G401.6 (cell line): Measurements from ENCODE around the gene ETS1.

ENCODE experiments used
- FAIRE-seq: peaks from 2 replicates; lab custom pipeline; 2012; peaks lifted over from hg19 to GRCh38; lab: Jason Lieb, UNC

ETS1 gene

DNA sequence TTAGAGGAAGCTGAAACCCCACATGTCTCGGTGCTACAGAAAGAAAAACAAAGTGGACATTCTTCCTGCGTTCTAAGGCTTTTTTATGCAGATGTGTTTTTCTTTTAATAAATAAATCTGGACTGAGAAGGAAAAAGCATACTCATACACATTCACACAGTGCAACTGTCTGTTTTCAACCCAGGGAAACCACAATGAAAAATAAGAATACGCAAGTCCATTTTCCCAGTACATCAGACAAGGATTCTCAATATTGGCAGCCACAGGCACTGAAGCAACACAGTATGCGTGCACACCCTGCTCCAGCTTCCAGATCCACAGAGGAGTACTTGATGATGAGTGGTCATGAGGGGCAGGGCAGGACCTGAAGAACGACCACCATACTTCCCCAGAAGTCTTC is 86.9 kb downstream of the ETS1 start:
- FAIRE-seq, result no peak

DNA sequence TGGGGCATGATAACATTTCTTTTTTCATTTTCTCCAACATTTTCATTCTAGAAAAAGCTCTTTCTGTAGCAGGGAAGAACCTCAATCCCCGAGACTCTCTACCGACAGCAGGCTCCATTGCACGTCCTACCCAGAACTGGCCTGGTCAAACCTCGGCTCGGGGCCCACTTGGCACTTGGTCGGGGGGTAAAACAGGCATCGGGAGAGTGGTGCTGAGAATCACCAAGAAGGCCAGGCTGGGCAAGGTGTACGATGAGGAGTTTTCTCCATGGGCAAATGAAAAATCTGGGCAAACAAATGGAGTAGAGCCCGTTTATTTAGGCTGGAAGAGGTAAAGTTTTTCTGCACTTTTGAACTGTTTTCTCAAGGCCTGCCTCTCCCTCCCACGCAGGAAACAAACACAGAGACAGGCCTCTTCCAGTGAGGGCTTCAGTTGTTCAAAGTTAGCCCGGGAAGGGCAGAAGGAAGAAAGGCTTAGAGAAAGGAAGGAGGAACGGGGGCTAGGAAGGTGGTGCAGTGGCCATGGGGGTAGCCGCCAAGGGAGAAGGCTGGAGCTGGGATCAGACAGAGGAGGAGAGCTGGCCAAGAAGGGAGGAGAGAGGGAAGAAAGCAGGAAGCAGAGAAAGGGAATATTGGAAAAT is 87.6 kb downstream of the ETS1 start:
- no peak for FAIRE-seq

DNA sequence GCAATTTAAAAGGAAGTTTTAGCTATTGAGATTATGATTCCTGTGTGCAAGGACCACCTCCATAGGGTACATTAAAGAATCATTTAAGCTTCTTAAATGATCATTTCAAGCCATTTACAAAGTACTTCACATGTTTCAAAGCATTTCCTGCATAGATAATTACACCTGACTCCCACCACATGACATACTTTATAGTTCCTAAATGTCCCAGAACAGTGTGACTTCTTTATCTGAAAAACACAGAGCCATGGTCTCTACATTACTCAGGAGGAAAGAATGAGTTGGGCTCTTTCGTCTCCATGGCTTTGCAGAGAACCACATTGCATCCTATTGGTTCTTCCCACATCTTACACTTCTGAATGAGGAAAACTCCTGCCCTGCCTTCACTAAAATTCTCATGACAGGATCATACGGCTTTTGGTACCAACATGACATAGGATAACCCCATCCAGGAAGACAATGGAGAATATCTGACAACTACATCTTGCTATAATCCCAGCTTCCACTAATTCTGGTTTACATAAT is 88.6 kb downstream of the ETS1 start:
- FAIRE-seq, result no peak

DNA sequence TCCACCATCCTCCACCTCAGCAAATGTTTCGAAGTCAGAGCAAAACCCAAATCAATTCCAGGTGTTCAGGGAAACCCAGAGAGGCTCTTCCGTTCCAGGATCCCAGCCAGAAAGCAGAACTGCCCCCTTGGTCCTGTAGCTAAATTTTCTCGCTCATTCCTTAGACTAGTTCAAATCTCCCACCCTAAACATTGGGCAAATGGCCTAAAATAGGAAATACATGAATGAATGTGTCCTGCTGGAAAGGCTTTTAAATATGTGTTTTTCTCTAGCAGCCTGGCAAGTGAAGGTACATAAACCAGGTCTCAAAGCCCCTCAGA is 89.6 kb downstream of the ETS1 start:
- no peak for FAIRE-seq

DNA sequence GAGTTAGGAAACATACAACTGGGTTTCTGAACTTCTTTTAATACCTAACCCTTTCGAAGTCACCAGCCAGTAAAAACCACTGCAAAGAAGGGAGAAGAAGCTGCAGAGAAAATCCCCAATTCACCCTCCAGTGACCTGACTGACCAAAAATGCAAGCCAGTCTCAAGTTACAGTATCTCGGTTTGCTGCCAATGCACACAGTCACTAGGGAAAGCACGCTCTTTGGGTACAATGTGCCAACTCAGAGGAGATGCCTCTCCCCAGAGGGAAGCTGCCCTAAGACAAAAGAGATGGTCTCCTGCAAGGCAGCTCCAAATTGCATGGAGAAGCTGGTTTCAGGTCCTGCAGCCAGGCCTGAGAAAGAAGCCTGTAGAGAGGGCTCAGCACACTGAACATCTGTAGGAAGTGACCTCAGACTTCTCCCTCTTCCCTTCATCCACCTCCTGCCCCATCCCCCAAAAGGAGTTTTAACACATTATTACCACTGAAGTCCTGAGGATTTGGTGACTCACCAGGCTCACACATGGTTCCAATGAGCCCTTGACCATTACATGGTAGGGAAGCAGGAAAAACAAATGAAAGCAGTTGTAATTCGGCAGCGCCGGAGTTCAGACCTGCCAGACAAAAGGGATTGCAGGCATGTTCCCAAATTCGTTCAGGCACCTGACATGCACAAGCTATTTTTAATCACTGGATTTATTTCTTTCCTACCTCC is 90.1 kb downstream of the ETS1 start:
- no peak for FAIRE-seq

DNA sequence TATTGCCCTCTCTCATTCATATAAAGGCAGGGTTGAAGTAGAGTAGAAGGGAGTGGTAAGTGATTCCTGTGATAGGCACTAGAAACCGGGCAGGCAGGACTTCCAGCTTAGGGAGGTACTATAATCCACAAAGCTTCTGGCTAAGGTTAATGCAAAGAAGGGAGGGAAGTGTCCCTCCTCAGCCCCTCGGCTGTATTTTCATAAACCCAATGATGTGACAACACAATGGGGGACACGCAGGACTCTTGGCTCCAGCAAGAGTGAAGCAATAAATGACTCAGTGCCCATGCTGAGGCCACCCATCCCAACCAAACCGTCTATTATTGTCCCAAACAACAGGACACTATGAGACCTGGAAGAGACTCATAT is 90.7 kb downstream of the ETS1 start:
- FAIRE-seq, result no peak

DNA sequence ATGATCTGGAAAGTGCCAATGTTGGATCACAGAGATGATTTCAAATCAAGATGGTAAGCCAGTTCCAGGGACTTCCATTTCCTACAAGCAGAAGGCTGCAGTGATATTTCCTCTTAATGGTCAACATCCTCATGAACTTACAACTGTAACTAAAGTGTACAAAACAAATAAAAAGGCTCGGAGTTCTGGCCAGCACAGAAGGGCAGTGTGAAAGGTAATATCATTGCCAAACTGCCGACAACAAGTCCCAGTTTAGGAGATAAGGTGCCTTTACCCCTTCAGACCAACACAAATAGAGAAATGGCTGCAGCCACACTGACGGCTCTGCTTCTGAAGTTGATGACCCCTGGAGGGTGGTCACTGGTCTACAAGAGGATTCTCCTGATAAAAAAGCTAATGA is 91.1 kb downstream of the ETS1 start:
- FAIRE-seq, result no peak

DNA sequence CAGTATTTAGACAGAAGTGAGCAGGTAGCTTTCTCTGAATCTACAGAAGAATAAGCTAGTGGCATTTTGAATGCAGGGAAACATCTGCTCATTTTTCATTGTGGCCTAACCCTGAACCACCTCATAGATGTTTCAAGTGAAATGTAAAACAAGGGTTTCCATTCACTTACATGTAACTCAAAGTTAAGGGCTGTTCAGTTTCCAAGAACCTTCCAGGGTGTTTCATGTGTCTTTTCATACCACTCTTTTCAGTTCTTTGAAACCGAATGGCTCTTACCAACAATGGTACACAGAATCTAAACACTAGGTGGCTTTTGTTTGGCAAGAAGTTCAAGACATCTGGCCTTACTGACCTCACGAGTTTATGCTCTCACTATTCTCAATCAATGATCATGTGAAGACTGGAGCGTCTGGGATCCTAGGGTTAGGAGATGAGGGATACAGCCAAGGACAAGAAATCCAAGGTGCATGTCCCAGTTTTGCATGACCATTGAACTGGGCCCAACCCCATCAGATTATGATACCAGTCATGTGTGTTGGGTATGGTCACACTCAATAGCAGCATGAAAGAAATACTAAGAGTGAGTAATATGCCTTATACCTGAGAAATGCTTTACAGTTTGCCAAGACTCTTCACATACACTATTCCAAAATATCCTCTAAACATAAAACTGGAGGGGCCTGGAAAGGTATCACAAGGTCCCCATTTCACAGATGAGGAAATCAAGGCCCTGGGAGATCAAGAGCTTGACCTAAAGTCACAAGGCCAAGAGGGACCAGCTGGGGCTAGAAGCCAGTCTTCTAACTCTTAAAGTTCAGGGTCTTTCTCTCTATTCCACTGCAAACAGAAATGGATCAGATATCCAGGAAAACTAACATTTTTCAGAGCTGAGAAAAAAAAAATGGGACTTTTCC is 92.7 kb downstream of the ETS1 start:
- no peak for FAIRE-seq

DNA sequence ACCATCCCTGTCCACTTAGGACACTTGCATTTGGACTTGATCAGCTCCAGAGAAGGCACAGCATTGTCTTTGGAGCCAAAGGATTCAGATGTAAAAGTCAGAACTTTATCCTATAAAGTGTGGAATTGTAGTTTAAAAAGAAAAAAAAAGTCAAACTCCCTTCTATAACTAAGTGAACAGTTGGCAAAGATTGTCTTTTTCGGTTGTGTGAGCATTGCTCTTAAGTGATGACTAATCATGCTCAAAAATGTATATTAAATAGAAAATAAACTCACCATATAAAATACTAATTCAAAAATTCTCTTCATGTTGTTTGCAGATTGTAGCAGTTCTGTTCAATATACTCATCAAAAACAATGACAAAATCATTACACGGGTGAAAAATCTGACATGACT is 93.8 kb downstream of the ETS1 start:
- FAIRE-seq, result no peak

DNA sequence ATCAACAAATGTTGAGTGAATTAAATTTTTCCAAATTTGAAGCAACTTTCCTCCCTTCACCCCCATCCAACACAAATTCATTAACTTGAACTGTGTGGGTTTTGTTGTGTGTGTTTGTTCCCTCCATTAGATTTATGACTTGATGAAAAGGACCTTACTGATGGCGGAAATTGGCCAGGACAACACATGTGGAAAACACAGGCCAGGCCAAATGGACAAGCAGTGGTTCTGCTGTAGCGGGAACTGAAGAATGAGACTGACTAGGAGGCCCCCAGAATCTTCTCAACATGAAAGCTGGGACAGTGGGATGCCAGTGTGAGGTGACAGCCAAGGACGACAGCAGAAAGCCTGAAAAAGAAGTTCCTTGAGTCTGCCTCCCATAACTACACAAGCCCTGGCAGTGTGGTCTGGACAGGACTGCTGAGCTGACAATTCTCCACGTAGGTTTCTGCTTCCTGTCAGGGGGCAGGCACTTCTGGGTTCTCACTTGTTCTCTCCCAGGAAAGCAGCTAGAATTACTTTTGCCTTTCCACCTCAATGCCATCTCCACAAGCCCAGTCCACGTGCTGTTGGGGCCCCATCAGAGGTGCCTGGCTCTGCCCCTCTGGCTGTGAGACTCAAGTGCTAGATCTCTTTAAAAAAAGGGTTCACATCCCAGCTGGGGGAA is 94.3 kb downstream of the ETS1 start:
- no peak for FAIRE-seq

DNA sequence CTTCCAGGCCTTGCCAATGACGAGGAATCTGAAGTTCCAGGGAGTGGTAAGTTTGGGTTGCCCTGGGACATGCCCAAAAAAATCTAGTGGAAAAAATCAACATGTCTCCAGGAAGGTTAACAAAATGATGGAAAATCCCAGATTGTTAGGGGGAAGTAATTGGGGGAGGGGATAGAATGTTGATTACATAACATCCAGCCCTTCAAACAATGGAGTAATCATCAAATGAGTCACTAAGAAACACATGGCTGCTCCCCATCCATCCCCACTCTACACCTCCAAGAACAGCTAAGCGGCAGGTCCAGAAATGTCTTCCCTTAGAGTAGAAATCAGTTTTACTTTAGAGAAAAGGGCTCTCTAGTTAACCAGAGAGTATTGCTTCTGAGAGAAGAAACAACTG is 94.9 kb downstream of the ETS1 start:
- FAIRE-seq, result no peak

DNA sequence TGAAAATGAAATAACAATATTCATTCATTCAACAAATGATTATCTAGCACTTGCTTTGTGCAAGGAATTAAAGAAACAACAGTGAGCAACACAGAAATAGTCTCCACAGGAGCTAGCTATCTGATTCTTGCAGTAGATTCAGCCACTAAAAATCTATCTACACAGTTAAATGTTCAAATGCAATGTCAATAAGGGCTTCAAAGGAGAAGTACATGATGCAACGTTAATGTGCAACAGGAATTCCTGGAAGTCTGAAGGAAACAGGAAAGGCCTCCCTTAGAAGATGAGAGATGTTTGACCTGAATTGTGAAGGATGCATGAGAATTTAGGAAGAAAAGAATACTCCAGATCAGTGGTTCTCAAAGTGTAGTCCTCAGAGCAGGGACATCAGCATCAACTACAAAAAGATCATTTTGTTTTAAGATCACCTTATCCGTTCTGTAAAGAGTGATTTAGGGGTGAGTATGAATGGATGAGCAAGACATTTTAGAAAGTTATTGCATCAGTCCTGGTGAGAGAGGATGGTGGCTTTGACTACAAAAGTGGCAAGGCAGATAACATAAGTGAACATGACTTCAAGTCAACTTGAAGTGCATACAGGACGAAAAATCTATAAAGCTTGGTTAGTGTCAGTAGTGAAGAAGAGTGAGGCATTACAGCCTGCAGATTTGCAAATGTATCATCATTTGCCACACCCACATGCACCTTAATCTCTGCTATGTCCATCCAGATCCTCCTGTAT is 96.0 kb downstream of the ETS1 start:
- no peak for FAIRE-seq

DNA sequence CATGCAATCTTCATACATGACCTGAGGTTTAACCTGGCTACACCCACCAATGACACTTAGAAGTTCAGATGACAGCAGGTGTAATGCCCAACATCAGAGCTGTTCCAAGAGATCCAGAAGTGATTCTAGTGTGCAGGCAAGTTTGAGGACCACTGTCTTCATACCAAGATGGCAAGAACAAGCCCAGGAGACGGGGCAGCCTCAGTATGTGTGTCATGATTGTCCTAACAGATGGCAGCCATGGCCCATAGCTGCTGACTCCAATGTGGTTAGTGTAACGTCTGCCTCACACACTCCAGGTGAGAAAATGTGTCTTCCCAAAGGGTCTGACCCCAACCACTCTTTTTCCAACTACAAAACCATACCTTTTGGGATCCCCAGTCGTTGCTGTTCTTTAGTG is 97.3 kb downstream of the ETS1 start:
- FAIRE-seq, result no peak

DNA sequence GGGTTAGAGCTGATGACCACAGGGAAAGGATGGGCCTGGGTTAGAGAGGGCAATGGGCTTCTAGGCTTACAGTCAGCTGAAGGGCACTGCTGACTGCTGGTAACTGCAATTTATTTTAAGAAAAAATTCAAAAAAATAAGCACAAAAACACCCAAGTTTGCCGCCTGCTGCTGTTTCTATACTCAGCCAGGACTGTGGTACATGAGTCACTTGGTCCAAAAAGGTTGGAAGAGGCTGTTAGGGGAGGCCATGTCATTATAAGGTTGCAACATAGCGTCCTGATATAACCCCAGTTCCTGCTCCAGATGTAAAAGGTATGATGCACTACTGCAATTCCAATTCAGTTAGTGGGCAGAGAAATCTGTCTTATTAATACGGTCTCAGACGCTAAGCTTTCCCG is 98.9 kb downstream of the ETS1 start:
- no peak for FAIRE-seq

DNA sequence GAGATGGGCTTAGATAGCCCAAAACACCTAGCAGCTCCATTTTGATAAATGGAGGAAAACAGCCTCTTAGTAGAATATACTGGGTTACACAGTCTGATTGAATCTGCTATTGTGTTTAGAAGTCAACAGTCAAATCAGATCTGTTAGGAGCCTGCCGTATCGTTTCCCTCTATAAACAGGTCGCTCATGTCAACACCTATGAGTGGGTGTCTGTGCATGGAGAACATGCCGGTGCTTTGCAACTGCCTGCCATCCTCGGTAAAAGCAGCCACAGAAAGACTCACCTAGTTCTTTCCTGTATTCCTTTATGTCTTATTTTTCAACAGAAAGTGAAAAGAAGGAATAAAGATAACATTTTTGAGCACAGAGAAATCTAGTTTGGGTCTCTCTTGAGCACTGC is 99.4 kb downstream of the ETS1 start:
- no peak for FAIRE-seq

DNA sequence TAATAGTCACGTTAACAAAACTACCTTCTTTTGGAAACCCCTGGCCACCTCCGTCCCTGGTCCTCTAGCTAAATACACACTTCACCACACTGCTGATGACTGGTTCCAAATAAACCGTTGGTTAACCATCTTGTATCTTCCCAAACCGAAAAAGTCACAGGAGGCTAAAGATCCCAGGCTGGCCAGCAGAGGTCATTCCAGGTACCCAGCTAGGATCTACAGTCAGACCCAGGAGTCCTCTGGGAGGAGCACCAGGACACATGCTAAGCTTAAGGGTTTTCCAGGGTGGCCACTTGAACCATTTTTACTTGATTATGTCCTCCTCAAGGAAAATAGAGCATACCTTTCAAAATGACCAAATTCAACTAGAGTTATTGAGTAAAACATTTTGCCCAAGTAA is 103.2 kb downstream of the ETS1 start:
- no peak for FAIRE-seq

DNA sequence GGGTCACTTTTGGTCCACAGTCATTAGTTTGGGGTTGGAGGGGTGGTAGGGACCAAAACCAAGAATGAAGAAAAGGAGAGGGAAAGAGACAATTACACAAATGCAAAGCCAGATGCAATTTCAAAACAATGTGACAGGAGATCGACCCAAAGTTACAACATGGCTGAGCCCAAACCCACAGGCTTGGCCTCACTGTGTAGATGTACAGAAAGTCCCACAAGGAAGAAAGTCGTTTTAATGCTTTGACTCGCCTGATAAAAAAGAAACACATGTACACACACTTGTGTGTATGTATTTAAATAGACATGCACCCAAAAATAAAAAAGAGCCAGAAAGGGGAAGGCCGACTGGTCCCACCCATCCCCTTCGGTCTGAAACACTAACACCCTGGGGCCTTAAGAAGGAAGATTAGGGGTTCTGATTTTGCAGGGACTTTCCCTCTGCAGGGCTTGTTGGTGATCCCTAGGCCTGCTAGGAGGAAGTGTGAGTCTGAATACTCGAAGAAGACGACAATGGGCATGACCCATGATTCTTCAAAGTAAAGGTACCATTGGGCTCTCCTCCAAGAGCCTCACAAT is 104.1 kb downstream of the ETS1 start:
- FAIRE-seq, result no peak

DNA sequence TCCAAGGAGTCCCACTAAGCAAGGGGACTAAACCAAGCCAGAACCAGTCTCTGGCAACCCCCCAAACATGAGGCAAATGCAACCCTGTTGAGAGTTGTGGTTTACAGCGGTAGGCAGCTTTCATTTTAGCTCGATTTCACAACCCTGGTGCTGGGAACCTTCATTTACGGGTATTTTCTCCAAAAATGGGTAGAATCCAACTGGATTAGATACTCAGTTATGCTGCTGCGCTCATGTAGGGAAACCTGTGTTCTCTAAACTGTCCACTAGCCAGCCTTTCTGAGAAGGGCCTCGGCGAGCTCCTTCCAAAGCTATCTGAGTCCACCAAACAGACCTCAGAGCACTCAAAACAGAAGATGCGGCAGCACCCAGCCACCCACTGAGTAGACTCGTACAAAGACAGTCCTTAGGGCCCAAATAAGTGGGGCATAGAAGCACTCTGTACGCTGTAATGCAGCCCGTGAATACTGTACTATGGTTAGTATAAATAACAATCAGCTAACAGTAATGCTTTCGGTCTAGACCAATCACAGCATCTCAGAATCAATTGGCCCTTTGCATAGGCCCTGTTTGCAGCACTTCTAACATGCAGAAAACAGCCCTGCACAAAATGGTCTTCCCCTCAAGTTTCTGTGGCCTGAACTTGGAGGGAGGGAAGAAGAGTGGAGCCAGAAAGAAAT is 104.7 kb downstream of the ETS1 start:
- FAIRE-seq, result no peak

DNA sequence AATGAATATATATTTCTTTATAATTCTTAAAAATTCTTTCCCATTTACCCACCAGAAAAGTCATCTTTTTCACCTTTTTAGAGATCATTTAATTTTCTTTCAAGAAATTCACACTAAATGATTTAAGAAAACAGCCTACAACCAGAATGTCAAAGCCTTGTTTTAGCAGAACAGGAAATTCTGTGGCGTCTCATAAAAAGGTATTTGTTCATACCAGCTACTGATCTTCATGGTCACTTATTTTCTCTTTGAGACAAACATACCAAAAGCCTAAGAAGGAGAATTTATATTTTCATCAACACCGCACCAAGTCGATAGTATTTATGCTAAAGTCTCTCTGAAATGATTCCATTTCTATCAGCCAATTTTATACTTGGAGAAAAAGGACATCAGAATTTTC is 105.3 kb downstream of the ETS1 start:
- no peak for FAIRE-seq

DNA sequence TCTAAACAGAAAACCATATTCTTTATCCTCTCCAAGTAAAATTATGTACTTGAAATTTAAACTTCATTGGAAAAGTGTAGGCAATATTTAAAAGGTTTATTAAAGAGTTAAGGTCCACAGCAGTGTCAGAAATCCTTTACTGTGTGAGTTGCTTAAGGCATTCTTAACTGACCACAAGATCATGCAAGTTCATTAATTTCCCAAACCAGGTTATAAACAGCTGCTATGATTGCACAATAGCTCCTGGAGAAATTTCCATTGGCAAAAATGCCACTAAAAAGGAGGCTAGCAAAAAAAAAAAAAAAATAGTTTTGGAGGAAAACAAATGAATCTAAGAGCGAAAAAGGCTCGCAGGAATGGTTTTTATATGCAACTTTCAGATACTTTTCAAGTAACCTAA is 106.2 kb downstream of the ETS1 start:
- no peak for FAIRE-seq

DNA sequence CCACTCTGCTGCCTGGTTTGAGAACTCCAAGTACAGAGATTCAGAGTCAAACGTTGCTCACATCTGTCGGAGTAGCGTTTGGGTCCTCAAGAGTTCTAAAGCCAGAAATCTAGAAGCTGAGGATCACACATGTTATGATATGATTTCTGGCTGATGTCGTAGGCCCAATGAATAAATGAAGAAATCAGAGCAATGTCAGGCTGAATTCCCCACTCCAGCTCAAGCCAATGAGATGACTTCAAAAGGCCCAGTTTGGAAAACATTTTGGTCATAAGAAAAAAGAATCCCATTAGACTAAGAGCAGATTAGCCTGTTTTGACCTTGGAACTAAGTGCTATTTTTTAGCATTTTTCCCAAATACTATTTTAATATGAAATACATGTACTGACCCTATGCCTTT is 106.7 kb downstream of the ETS1 start:
- FAIRE-seq, result no peak
